WERI-Rb-1 (cell line): Measurements from ENCODE around the gene DLX1.

ENCODE experiments used
- DNase-seq: peaks from one replicate; pipeline ENCODE4 v3.0.0-alpha.2; 2020
- H3K27ac ChIP-seq: fragments of 250-450 bp; sonication (Bioruptor Pico); 2 replicates; pipeline ENCODE4 v1.5.1; 2020; ENCODE audit warnings: mild to moderate bottlenecking, moderate library complexity
- H3K27me3 ChIP-seq: fragments of 250-450 bp; sonication (Bioruptor Pico); 2 replicates; pipeline ENCODE4 v1.5.1; 2021; ENCODE audit warnings: mild to moderate bottlenecking, low read depth, moderate library complexity; ENCODE audit not compliant: insufficient read depth, severe bottlenecking
- H3K36me3 ChIP-seq: fragments of 250-450 bp; sonication (Bioruptor Pico); 2 replicates; pipeline ENCODE4 v1.5.1; 2020; ENCODE audit warnings: mild to moderate bottlenecking, moderate library complexity
- H3K4me3 ChIP-seq: 2 replicates; pipeline ENCODE4 v1.5.1; 2011; ENCODE audit warnings: low read depth, mild to moderate bottlenecking, control low read depth, low read length
- H3K9me3 ChIP-seq: fragments of 250-450 bp; sonication (Bioruptor Pico); 2 replicates; pipeline ENCODE4 v1.5.1; 2021; ENCODE audit warnings: mild to moderate bottlenecking, moderate library complexity; ENCODE audit not compliant: severe bottlenecking
- CTCF ChIP-seq: IDR thresholded peaks from 2 replicates; pipeline ENCODE4 v1.5.1; 2011; ENCODE audit warnings: low read depth, mild to moderate bottlenecking, control low read depth, inconsistent platforms, low read length

The DLX1 gene

GRCh38 chr2:172091761-172092566 is 6.7 kb downstream of the DLX1 start:
- H3K4me3 ChIP-seq: no peak overlapping the region
- peaks cover 82% of the 10 kb centered on the region for H3K27me3 ChIP-seq
- H3K9me3 ChIP-seq: peaks cover 7% of the 10 kb centered on the region
- TF ChIP-seq CTCF: no peak
- no peak overlapping the region for H3K27ac ChIP-seq
- H3K36me3 ChIP-seq: no peaks in the 10 kb centered on the region
- DNase-seq: no peak

GRCh38 chr2:172092716-172093415 is 7.6 kb downstream of the DLX1 start:
- TF ChIP-seq CTCF: no peak
- no peak for DNase-seq
- H3K9me3 ChIP-seq: peaks cover 2% of the 10 kb centered on the region
- H3K4me3 ChIP-seq: no peak overlapping the region
- no peaks in the 10 kb centered on the region for H3K36me3 ChIP-seq
- H3K27me3 ChIP-seq: peaks cover 82% of the 10 kb centered on the region
- H3K27ac ChIP-seq: no peak overlapping the region

- DNase-seq: no peak
- Histone ChIP-seq H3K27ac (no peak overlapping the region), H3K4me3 (no peak overlapping the region), H3K9me3 (no peaks in the 10 kb centered on the region), H3K36me3 (no peaks in the 10 kb centered on the region), H3K27me3 (peaks cover 85% of the 10 kb centered on the region)
- no peak for TF ChIP-seq CTCF
Observed at GRCh38 chr2:172093416-172094293, 8.3 kb downstream of the DLX1 start.

- H3K4me3 ChIP-seq: peak overlapping the region; percentile 47
- H3K27ac ChIP-seq: no peak overlapping the region
- no peak for DNase-seq
- no peaks in the 10 kb centered on the region for H3K9me3 ChIP-seq
- no peak for TF ChIP-seq CTCF
- H3K36me3 ChIP-seq: no peaks in the 10 kb centered on the region
- H3K27me3 ChIP-seq: peaks cover 93% of the 10 kb centered on the region
Observed at GRCh38 chr2:172094294-172095145, 9.2 kb downstream of the DLX1 start.
